GM21423 (cell line): ENCODE measurements around the gene CCSER2.
A peak's percentile ranks its signal among the peaks of the same experiment; 100 is the strongest.
"Not testable (repeated sequence)": the region's sequence is repeated elsewhere in the genome, so short reads cannot be mapped to it uniquely, and the experiment has no call there.

Source experiments
- ATAC-seq: cut with Tn5 transposase; IDR thresholded peaks from one replicate; pipeline ENCODE4 v1.9.1; 2021; ENCODE audit warnings: mild to moderate bottlenecking, moderate library complexity; ENCODE audit not compliant: unreplicated experiment

Gene CCSER2

GRCh38 chr10:84347575-84348002 lies 19.2 kb downstream of the CCSER2 start:
- not testable (repeated sequence) for ATAC-seq

- no peak for ATAC-seq
These were observed 20.1 kb downstream of the CCSER2 start for GRCh38 chr10:84348447-84348846.

- ATAC-seq = no peak
These were observed 20.5 kb downstream of the CCSER2 start for GRCh38 chr10:84348860-84349259.

- ATAC-seq = peak; percentile 98
These were observed 24.0 kb downstream of the CCSER2 start for GRCh38 chr10:84352251-84352842.

GRCh38 chr10:84353052-84353803 lies 24.8 kb downstream of the CCSER2 start:
- ATAC-seq = no peak

GRCh38 chr10:84354623-84355022 lies 26.2 kb downstream of the CCSER2 start:
- ATAC-seq = no peak

- no peak for ATAC-seq
These were observed 26.7 kb downstream of the CCSER2 start for GRCh38 chr10:84355106-84355505.

GRCh38 chr10:84356928-84357327 lies 28.5 kb downstream of the CCSER2 start:
- no peak for ATAC-seq

- ATAC-seq = no peak
These were observed 30.4 kb downstream of the CCSER2 start for GRCh38 chr10:84358743-84359142.

- no peak for ATAC-seq
These were observed 32.4 kb downstream of the CCSER2 start for GRCh38 chr10:84360637-84361365.

GRCh38 chr10:84365335-84365881 lies 37.0 kb downstream of the CCSER2 start:
- no peak for ATAC-seq

- no peak for ATAC-seq
These were observed 37.7 kb downstream of the CCSER2 start for GRCh38 chr10:84366041-84366440.

- ATAC-seq = no peak
These were observed 38.9 kb downstream of the CCSER2 start for GRCh38 chr10:84367256-84367655.

- no peak for ATAC-seq
These were observed 40.4 kb downstream of the CCSER2 start for GRCh38 chr10:84368828-84369227.

GRCh38 chr10:84370283-84370682 lies 41.9 kb downstream of the CCSER2 start:
- no peak for ATAC-seq

- no peak for ATAC-seq
These were observed 43.6 kb downstream of the CCSER2 start for GRCh38 chr10:84371944-84372343.

GRCh38 chr10:84373000-84373399 lies 44.6 kb downstream of the CCSER2 start:
- no peak for ATAC-seq

GRCh38 chr10:84374455-84374854 lies 46.1 kb downstream of the CCSER2 start:
- no peak for ATAC-seq

GRCh38 chr10:84375011-84375410 lies 46.6 kb downstream of the CCSER2 start:
- peak; percentile 60 for ATAC-seq

GRCh38 chr10:84375881-84376280 lies 47.5 kb downstream of the CCSER2 start:
- ATAC-seq = no peak

- ATAC-seq = no peak
These were observed 59.8 kb downstream of the CCSER2 start for GRCh38 chr10:84388148-84388547.

GRCh38 chr10:84390364-84390763 lies 62.0 kb downstream of the CCSER2 start:
- no peak for ATAC-seq
